Smooth muscle cell (in vitro differentiated cells): ENCODE measurements around the gene PDE1C. TPM values are rescaled to one million over a fixed set of nuclear protein-coding genes. Genes with fewer than 3 reads are reported as not detected.

Experiments
- DNase-seq: peaks from one replicate; lab custom pipeline; 2025; ENCODE audit not compliant: unreplicated experiment; lab: John Stamatoyannopoulos, UW
- H2AFZ ChIP-seq: fragments of 200-600 bp; sonication (generic); 2 replicates; pipeline ENCODE4 v1.6.0; 2016; ENCODE audit warnings: antibody characterized with exemption, low read depth, mild to moderate bottlenecking
- H3F3A ChIP-seq: fragments of 200-600 bp; sonication (generic); 2 replicates; pipeline ENCODE4 v1.6.0; 2017; ENCODE audit warnings: antibody characterized with exemption, low read depth
- H3K27ac ChIP-seq: fragments of 200-600 bp; sonication (generic); 2 replicates; pipeline ENCODE4 v1.5.1; 2016; ENCODE audit warnings: low read depth, mild to moderate bottlenecking
- H3K27me3 ChIP-seq: fragments of 200-600 bp; sonication (generic); 2 replicates; pipeline ENCODE4 v1.6.1; 2016; ENCODE audit warnings: low read depth, mild to moderate bottlenecking
- H3K36me3 ChIP-seq: fragments of 200-600 bp; sonication (generic); 2 replicates; pipeline ENCODE4 v1.5.1; 2016; ENCODE audit warnings: low read depth
- H3K4me1 ChIP-seq: fragments of 200-600 bp; sonication (generic); 2 replicates; pipeline ENCODE4 v1.5.1; 2016; ENCODE audit warnings: low read depth
- H3K4me2 ChIP-seq: fragments of 200-600 bp; sonication (generic); 2 replicates; pipeline ENCODE4 v1.6.0; 2016; ENCODE audit warnings: mild to moderate bottlenecking
- H3K4me3 ChIP-seq: fragments of 200-600 bp; sonication (generic); 2 replicates; pipeline ENCODE4 v1.5.1; 2016; ENCODE audit warnings: mild to moderate bottlenecking
- H3K79me2 ChIP-seq: fragments of 200-600 bp; sonication (generic); 2 replicates; pipeline ENCODE4 v1.6.0; 2016; ENCODE audit warnings: low read depth, mild to moderate bottlenecking
- H3K9ac ChIP-seq: fragments of 200-600 bp; sonication (generic); 2 replicates; pipeline ENCODE4 v1.6.0; 2016; ENCODE audit warnings: low read depth
- H3K9me3 ChIP-seq: fragments of 200-600 bp; sonication (generic); replicated peaks from 2 replicates; pipeline ENCODE4 v1.5.1; 2016; ENCODE audit warnings: low read depth
- H4K20me1 ChIP-seq: fragments of 200-600 bp; sonication (generic); 2 replicates; pipeline ENCODE4 v1.6.0; 2016; ENCODE audit warnings: low read depth
- CTCF ChIP-seq: fragments of 200-600 bp; sonication (generic); IDR thresholded peaks from 2 replicates; pipeline ENCODE4 v1.5.1; 2017; ENCODE audit warnings: borderline replicate concordance, mild to moderate bottlenecking, antibody characterized with exemption; ENCODE audit not compliant: insufficient read depth, poor library complexity, severe bottlenecking
- WGBS: methylation state at CpG from one replicate; pipeline ENCODE4 v1.1.7; 2016; ENCODE audit warnings: low lambda C conversion rate; 5-methylcytosine and 5-hydroxymethylcytosine counted together
- polyA plus RNA-seq: library from polyadenylated mRNA; unstranded; fragments of >200 nt; fragmentation: Nextera tagmentation; extraction: Ambion mirVana; gene quantifications from 2 replicates; pipeline ENCODE4 v1.2.1, GENCODE V29; 2016
- total RNA-seq: library from RNA; depleted of rRNA; stranded (reverse); fragments of >200 nt; gene quantifications from 2 replicates; pipeline ENCODE4 v1.2.3, GENCODE V29; 2014

PDE1C gene
- total and polyA plus RNA-seq, 2 experiments from 2014 or later = 1.2 to 6.9 TPM

- peaks cover 15% of the 10 kb centered on the region for H3K4me1 ChIP-seq
- no peak for DNase-seq
- no peak overlapping the region for H3K4me2 ChIP-seq
- no peak overlapping the region for H3K9ac ChIP-seq
- H4K20me1 ChIP-seq = no peaks in the 10 kb centered on the region
- H3K27ac ChIP-seq = no peak overlapping the region
- no peak overlapping the region for H3K4me3 ChIP-seq
- H3K9me3 ChIP-seq = no peaks in the 10 kb centered on the region
- H2AFZ ChIP-seq = no peak overlapping the region
- peaks cover 4% of the 10 kb centered on the region for H3F3A ChIP-seq
- no peaks in the 10 kb centered on the region for H3K36me3 ChIP-seq
- no peaks in the 10 kb centered on the region for H3K79me2 ChIP-seq
- no peak for TF ChIP-seq CTCF
- H3K27me3 ChIP-seq = peaks cover 32% of the 10 kb centered on the region
These were observed 175.9 kb downstream of the PDE1C start for GRCh38 chr7:31894308-31894707.

GRCh38 chr7:31893365-31893764, 176.8 kb downstream of the PDE1C start:
- 81% methylated on average over 3 of the region's 3 CpGs for WGBS
- peaks cover 4% of the 10 kb centered on the region for H3F3A ChIP-seq
- TF ChIP-seq CTCF = no peak

GRCh38 chr7:31892099-31892829, 177.9 kb downstream of the PDE1C start:
- H3K79me2 ChIP-seq = no peaks in the 10 kb centered on the region
- H3K4me3 ChIP-seq = no peak overlapping the region
- H3K27ac ChIP-seq = no peak overlapping the region
- H3K9me3 ChIP-seq = no peaks in the 10 kb centered on the region
- H4K20me1 ChIP-seq = no peaks in the 10 kb centered on the region
- H3K9ac ChIP-seq = no peak overlapping the region
- DNase-seq = no peak
- H3K4me1 ChIP-seq = peaks cover 15% of the 10 kb centered on the region
- peaks cover 4% of the 10 kb centered on the region for H3F3A ChIP-seq
- TF ChIP-seq CTCF = no peak
- no peaks in the 10 kb centered on the region for H3K36me3 ChIP-seq
- H3K27me3 ChIP-seq = peaks cover 23% of the 10 kb centered on the region
- 91% methylated on average over 3 of the region's 3 CpGs for WGBS
- H3K4me2 ChIP-seq = no peak overlapping the region
- H2AFZ ChIP-seq = no peak overlapping the region

More at GRCh38 chr7:31893365-31893764, 176.8 kb downstream of the PDE1C start:
- Histone ChIP-seq H3K36me3 (no peaks in the 10 kb centered on the region), H3K79me2 (no peaks in the 10 kb centered on the region), H3K27me3 (peaks cover 23% of the 10 kb centered on the region), H3K9me3 (no peaks in the 10 kb centered on the region), H4K20me1 (no peaks in the 10 kb centered on the region), H3K4me3 (no peak overlapping the region), H3K9ac (no peak overlapping the region), H3K4me1 (peaks cover 15% of the 10 kb centered on the region), H2AFZ (no peak overlapping the region), H3K4me2 (no peak overlapping the region), H3K27ac (no peak overlapping the region)
- no peak for DNase-seq

- H3K27me3 ChIP-seq = peaks cover 23% of the 10 kb centered on the region
- no peaks in the 10 kb centered on the region for H3K9me3 ChIP-seq
- H3K9ac ChIP-seq = no peak overlapping the region
- TF ChIP-seq CTCF = no peak
- 87% methylated on average over 3 of the region's 3 CpGs for WGBS
- no peak for DNase-seq
- H3K36me3 ChIP-seq = no peaks in the 10 kb centered on the region
- no peak overlapping the region for H3K27ac ChIP-seq
- H3K4me2 ChIP-seq = no peak overlapping the region
- no peaks in the 10 kb centered on the region for H4K20me1 ChIP-seq
- no peak overlapping the region for H3K4me3 ChIP-seq
- H3K79me2 ChIP-seq = no peaks in the 10 kb centered on the region
- H3F3A ChIP-seq = no peaks in the 10 kb centered on the region
- H3K4me1 ChIP-seq = peaks cover 11% of the 10 kb centered on the region
- H2AFZ ChIP-seq = no peak overlapping the region
These were observed 179.4 kb downstream of the PDE1C start for GRCh38 chr7:31890766-31891165.
